Measurements from ENCODE around the gene PTCHD1.

The PTCHD1 gene

GRCh38 chrX:23344904-23345271 is 10.2 kb downstream of the PTCHD1 start:
- in situ Hi-C loops (cut with MboI; ENCODE audit: low sequenced_read_pairs), result no loop called here

DNA sequence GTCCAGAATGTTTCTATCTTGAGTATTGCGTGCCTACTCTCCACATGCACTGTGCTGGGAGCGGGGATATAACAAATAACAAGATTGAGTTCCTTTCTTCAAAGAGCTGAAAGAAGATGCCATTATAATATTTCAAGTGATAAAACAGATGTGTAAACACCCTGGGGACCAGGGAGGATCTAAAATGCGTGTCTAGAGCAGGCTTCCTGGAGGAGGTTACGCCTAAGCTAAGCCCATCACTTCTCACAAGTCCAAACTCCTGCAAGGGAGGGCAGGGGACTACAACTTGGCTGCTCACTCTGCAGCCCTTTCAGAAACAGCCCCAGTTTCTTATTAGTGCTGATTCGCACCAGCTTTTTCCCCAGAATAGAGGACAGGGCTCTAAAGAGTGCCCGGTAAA is 21.5 kb downstream of the PTCHD1 start:
- in situ Hi-C loops (cut with MboI; ENCODE audit: low sequenced_read_pairs), result no loop called here

DNA sequence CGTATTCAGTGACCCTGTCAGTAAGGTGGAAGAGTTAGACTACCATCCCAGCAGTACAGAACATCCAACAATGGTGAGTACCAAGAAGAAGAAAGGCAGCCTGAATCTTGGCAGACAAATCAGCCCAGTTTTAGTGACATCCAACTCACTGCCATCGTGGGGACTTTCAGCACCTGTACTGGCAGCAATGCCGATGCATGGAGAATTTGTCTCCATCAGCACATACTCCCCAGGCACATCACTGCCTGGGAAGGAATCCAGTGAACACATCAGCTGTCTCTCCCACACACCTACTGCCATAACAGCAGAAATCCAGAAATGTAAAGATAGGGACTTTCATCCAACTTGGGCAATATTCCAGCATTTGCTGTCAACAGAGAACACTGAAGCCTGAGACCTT is 29.8 kb downstream of the PTCHD1 start:
- in situ Hi-C loops (cut with MboI; ENCODE audit: low sequenced_read_pairs), result no loop called here

DNA sequence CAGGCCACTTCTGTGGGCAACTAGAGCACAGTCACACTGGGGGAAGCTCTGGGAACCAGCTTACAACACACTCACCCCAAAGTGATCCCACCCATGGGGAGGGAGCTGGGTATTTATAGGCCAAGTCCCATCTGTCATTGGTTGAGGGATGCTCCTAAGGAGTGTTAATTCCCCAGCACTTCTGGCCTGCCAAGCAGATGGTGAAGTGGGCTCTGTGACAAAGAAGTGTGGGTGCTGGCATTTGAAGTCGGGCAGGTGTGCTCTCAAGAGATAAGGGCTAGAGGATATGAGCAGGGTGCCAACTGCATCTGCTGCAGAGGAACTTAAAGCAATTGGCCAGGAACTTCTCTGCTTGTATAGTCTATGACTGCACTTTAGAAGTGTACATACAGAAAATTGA is 30.9 kb downstream of the PTCHD1 start:
- in situ Hi-C loops (cut with MboI; ENCODE audit: low sequenced_read_pairs), result no loop called here

DNA sequence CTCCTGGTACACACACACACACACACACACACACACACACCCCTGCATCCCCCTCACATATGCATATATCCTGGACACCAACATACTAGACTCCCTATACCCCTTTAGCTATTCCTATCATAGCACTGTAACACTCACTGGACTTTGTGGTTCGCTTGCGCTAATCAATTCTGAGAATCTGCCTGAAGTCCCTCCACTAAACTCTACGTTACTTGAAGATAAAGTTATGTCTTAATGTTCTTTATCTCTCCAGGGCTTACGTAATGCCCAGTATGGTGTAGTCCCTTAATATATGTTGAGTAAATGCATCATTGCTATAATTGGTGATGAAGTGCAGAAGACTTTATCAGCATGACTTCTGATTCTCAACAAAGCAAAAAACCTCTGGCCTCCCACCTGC is 32.3 kb downstream of the PTCHD1 start:
- in situ Hi-C loops (cut with MboI; ENCODE audit: low sequenced_read_pairs), result no loop called here

- in situ Hi-C loops (cut with MboI; ENCODE audit: low sequenced_read_pairs), result no loop called here
Measured at GRCh38 chrX:23369027-23369426, 34.4 kb downstream of the PTCHD1 start.

DNA sequence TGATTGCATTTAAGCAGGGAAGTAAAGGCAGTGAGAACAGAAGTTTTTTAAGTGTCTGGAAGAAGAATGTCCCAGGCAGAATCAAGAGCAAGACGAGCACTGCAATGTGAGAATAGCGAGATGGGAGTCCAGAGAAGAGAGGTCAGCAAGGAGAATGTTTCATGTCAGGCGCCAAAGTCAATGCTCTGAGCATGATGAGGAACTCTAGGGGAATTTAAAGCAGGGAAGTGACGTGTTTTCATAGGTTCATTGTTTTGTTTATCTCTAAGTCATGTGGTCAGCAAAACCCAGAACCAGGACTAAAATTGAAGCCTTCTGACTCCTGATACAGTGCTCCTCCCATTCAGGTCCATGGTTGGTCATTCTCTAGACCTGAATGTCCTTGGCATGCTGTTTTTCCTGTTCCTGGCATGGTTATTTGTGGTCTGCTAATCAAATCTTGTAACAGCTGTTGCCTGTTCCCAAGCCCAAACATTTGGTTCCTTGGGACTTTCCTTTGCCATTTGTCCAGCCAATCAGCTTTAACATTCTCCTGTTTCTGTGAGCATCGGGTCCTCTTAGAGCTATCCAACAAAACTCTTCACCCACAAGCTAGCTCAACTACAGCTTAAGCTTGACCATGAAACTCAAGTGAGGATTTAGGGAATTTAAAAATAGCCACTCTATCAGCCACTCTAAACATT is 37.7 kb downstream of the PTCHD1 start:
- in situ Hi-C loops (cut with MboI; ENCODE audit: low sequenced_read_pairs), result no loop called here

DNA sequence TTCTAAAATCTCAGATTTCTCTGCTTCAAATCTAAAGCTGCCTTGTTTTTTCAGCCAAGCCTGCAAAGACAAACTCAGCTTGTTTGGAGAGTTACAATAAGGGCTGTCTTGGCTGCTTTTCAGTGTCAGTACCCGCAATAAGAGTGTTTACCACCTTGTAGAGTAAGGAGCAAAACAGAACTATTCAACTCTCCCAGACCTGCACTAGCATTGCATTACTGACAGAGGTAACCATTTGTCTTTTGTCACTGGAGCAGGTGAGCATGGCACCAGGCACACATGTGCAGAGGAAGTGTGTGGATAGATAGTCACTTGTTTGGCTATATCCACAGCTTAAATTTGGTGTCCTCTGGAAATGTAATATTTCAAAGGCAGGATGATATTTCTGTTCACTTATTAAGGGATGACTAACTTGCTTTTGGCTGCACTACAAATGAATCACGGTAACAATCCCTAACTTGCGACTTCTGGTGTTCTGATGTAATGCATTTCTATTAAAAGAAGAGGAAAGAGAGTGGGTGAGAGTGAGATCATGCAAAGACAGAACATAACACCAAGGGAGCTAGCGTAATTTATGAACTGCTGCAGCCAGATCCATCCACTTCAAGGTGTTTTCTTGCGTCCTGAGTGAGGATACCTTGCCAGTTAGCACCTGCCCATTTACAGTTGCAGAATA is 38.6 kb downstream of the PTCHD1 start:
- in situ Hi-C loops (cut with MboI; ENCODE audit: low sequenced_read_pairs), result no loop called here

DNA sequence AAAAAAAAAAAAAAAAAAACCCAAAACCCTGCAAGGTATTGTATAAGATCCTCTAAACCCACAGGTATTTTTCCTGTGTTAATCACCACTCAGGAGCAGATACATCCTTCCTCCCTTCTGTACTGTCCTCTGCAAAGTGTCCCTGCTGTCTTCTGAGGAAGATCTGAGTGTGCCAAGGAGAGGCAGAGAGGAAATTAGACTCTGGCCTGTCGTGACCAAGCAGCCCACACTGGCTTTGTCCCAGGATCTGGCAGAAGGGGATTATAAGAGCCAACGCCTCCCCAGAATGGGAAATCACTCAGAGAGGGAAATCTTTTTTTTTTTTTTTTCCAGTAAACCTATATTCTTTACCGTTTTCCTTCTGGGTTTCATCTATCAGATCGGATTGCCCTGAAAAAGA is 39.6 kb downstream of the PTCHD1 start:
- in situ Hi-C loops (cut with MboI; ENCODE audit: low sequenced_read_pairs), result no loop called here

- in situ Hi-C loops (cut with MboI; ENCODE audit: low sequenced_read_pairs), result no loop called here
Measured at GRCh38 chrX:23376581-23376980, 41.9 kb downstream of the PTCHD1 start.

- in situ Hi-C loops (cut with MboI; ENCODE audit: low sequenced_read_pairs), result no loop called here
Measured at GRCh38 chrX:23380581-23380980, 45.9 kb downstream of the PTCHD1 start.

DNA sequence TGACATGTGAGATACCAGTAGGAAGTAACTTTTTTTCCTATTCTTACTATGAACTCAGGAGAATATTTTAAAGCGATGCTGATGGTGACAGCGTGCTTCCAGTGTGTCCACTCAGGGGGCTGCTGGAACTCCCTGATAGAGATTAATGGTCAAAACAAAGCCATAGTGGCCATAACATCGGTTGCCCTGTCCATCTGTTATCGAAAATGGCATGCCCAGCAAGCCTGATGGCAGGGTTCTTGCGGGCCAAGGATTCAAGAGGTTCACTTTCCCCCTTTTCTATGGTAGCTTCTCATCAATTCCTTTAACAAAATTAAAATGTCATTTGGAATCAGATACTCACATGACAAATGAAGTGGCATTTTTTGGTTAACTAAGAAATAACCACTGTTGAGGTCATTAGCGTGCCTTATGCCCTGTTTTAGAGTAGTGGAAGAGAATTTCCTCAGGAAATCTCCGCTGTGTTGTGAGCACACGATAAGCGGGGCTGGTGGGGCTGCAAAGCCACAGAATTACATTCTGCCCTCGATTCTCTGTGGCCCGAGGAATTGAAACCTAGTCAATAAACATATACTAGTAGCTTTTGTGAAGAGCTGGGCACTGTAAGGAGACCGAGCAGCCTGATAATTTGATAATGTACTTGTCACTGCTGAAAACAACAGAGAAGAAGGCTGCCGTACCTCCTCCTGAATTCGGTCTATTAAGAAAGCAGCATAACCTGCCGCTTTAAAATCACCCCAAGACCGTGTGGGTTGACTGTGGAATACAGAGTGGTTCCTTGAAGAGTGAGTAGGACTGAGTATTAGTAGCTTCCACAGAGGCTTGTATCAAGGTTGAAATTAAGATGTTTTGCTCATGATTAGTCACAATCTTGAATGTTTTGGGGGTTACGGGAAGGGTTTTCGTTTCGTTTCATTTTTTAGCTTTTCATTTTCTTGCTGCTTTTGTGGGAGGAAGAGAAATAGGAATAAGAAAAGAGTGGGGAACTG is 46.7 kb downstream of the PTCHD1 start:
- in situ Hi-C loops (cut with MboI; ENCODE audit: low sequenced_read_pairs), result no loop called here

GRCh38 chrX:23382572-23382971 is 47.9 kb downstream of the PTCHD1 start:
- in situ Hi-C loops (cut with MboI; ENCODE audit: low sequenced_read_pairs), result no loop called here

DNA sequence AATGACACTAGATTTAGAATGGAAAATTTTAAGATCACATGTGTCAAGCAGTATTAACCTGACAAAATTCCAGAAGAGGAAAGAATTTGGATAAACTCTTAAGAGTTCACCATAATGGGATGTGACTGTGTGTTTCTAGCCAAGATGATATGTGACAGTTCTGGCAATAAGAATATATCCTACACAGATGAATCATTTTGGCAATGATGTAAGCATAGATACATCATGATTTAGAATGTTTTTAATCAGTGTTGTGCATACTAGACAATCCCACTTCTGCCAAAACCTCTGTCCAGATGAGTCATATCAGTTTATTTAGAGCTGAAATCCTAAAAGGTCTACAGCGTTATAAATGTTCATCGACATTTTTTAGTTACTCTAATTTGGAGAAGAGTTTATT is 48.8 kb downstream of the PTCHD1 start:
- in situ Hi-C loops (cut with MboI; ENCODE audit: low sequenced_read_pairs), result no loop called here

- in situ Hi-C loops (cut with MboI; ENCODE audit: low sequenced_read_pairs), result no loop called here
Measured at GRCh38 chrX:23385242-23385641, 50.6 kb downstream of the PTCHD1 start.

- in situ Hi-C loops (cut with MboI; ENCODE audit: low sequenced_read_pairs), result no loop called here
Measured at GRCh38 chrX:23386260-23386659, 51.6 kb downstream of the PTCHD1 start.

DNA sequence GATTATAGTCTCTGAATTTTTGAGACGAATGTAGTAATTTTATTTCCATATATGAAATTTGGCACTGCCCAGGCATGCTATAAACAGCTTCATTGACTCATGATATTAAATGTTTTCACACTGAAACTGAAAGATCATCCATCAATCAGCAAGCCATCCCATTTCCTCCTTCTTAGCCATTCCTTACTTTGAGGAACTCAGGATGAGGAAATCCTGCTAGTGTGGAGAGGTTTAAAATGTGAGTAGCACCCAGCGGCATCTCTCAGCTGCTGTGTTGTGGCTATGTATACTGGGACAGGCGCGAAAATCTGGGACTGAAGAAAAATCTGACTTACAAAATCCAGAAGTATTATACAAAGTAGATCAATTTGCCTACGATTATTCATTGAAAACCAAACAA is 52.1 kb downstream of the PTCHD1 start:
- in situ Hi-C loops (cut with MboI; ENCODE audit: low sequenced_read_pairs), result no loop called here

DNA sequence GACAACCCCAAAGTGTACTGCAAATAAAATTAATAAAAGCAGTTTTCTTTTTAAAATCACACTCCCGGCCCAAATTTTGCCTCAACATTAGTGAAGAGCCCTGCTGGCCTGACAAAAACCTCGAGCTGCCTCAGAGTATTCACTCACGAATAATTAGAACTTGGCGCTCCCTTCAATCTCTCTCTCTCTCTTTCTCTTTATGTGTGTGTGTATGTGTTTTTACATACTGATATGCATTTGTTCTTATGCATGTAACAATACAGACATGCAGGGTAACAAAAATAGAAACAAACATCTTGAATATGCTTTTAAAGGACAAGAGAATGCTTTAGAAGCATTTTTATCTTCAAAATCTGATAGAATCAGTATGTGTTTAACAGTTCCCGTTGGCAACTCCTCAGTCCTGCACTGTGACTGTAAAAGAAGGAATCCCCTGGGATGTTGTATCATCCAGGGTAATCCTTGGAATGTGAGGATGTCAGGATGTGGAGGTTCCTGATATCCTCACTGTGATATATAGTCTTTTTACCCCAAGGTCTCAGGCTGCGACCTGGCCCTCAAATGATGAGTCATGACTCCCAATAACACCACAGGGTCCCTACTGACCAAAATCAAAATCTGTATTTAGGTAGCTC is 53.0 kb downstream of the PTCHD1 start:
- in situ Hi-C loops (cut with MboI; ENCODE audit: low sequenced_read_pairs), result no loop called here

DNA sequence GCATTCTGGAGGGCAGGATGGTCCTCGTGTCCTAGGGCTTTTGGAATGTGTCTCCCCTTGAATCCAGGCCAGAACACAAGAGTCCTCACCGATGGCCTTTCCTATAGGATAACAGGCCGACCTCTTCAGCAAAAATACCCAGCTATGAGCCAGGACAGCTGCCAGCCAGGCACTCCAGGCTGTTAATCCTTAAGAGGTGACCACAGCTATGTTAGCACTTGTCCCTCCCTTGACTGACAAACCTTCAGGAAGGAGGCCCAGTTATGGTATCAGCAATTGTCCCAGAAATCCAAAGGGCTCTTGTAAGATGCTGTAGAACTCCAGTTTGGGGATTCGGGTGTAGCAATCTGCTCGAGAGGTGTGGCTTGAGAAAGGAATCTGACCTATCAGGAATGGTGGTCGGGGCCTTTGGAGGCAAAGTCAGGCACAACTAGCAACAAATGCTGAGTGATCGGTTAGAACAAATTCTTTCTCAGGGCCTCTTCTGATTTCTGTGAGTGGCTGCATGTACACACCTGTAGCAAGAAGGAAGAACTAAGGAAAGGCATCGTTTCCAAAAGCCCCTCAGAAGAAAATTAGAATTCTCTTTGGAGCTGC is 54.6 kb downstream of the PTCHD1 start:
- in situ Hi-C loops (cut with MboI; ENCODE audit: low sequenced_read_pairs), result no loop called here

DNA sequence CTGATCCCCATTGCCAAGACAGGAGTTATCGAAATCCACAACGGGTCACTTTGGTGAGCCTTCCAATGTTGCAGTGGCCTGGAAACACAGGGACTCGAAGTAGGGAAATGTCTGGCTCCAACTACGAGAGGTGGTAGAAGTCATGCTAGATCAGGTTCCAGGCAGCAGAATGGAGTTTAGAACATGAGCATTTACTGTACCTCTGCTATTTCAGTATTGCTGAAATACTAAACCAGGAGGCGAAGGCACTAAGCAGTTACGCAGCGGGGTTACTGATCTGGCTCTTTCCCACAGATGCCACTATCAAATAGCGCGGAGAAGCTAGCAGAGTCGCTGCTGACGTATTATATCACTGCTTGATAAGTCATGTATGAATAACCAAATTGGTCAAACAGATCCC is 56.3 kb downstream of the PTCHD1 start:
- in situ Hi-C loops (cut with MboI; ENCODE audit: low sequenced_read_pairs), result no loop called here

DNA sequence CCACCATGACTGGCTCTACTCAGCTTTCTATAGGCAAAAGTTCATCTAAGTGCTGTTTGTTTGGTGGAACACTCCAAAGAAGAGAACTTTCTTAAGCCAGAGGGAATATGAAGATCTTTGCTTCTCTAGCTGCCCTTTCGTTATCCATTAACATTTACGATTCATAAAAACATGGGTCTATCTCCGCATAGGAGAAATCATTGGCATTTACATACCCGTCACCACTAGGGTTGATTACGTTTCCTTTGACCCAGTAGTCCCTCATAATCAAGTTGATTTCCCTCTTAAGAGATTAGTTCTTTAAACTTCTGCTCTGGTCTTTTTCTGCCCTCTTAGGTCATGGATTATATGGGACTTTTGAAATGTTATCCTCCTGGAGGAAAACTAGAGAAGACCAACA is 57.5 kb downstream of the PTCHD1 start:
- in situ Hi-C loops (cut with MboI; ENCODE audit: low sequenced_read_pairs), result no loop called here
